Glomerular visceral epithelial cell (primary cell): Measurements from ENCODE around the gene ZFHX3.
"Not testable (repeated sequence)": the region's sequence is repeated elsewhere in the genome, so short reads cannot be mapped to it uniquely, and the experiment has no call there.

ENCODE experiments used
- DNase-seq: peaks from one replicate; pipeline ENCODE4 v3.0.0-alpha.2; 2016; ENCODE audit errors: extremely low spot score

The ZFHX3 gene

DNA sequence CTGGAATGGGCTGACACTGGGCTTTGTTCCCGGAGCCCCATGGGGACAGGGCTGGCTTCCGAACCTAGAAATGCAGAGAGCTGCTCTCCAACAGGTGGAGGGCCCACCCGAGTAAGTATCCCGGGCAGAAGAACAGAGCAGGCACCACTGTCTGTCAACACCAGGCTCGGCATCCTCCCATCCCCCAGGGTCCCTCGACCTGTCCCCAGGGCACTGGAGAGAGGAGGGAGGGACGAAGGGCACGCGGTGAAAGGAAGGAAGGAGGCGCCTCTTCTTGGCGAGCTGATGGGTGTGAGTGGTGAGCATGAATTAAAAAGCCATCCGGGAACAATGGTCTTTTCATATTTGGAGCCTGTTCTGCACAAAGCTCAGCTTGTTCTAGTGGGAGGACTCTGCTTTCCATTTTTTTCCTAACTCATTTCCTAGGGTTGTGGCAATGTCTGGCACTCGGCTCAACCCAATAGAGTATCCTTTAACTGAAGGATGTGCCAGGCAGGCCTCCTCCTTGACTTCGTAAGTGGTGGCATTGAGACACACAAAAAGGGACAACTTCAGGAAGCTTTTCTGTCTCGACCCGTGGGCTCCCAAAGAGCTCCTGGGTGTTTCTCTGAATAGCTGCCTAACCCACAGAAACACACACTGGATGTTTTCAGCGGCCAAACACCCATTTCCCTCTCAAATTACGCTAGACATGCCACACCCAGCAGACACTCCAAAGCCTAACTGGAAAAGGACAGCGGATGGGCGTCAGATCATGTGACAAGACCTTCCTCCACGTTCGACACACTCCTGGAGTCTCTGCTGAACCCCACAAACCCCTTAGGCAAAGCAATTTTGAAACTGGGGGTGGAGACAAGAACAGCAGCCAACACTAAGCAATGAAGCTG is 47.7 kb downstream of the ZFHX3 start:
- no peak for DNase-seq

DNA sequence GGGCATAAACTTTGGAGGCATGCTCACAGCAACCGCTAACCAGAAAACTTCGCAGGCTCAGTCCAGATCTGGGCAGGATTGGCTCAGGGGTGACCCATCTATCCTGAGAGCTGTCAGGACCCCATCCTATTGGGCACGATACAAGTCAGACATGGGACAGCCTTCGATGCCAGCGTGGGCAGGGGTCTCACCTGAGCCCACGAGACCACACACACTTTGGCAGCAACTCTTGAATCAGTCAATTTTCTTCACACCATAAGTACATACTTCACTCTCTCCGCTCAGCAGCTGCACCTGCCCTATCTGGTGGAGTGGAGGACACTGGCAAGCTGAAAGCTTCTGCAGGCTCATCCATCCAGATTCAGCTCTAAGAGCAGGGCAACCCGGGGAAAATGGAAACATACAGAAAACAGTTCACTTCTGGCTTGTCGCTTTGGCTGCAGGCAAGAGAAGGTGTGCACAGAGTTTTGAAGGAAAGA is 48.3 kb downstream of the ZFHX3 start:
- no peak for DNase-seq

DNA sequence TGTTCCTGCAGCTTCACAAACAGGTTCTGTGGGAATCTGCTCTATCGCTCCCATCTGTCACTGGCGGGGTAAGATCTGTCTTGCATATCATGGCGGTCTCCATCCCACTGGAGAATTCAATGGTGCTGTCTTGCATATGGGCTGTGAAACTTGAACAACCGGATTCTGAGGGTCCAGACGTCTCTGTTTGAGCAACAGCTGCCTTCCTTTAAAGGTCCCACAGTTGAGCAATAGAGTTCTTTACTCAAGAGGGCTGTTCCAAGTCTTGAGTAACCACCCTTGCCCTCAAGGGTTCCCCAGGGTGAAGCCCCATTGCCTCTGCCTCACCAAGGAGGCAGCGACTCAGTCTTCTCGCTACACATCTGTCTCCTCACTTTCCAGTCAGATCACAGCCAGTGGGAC is 50.8 kb downstream of the ZFHX3 start:
- DNase-seq, result no peak

DNA sequence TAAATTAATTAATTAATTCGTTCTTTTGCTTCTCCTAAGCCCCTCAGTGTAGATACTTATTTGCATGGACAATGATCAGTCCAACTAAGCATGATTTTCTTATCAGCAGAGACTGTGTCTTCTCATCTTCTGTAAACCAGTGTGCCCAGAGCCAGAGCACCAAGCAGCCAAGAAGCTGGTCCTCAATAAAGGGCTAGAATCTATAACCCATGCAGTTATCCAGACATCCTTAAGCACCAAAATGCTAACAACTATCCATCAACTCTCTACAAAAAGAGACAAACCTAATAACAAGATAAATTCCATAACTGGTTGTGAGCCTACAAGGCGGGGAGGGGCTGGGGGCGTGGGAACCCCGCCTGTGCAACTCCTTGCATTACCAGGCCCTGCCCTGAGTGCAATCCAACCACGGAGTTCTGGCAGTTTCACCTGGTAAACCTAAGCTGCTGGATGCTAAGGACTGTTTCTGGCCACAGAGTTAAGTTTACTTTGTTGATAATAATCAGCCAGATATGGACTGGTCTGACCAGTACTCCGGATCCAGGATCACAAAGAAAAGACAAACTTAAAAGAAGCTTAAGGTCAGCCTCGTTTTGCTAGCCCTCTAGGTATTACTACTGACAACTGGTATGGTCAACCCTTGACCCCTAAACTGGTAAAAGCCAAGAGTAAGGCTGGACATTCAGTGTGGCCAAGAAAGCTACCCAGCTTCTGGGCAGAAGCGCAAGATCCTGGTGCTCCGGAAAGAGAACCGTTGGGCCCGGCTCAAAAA is 51.5 kb downstream of the ZFHX3 start:
- no peak for DNase-seq

DNA sequence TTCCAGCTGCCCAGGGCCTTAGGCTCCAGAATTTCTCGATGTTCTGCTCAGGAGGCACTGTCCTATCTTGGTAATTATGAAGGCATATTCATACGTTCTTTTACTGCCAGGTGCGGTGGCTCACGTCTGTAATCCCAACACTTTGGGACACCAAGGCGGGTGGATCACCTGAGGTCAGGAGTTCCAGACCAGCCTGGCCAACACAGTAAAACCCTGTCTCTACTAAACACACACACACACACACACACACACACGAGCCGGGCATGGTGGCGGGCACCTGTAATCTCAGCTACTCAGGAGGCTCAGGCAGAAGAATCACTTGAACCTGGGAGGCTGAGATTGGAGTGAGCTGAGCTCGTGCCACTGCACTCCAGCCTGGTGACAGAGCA is 52.1 kb downstream of the ZFHX3 start:
- not testable (repeated sequence) for DNase-seq

DNA sequence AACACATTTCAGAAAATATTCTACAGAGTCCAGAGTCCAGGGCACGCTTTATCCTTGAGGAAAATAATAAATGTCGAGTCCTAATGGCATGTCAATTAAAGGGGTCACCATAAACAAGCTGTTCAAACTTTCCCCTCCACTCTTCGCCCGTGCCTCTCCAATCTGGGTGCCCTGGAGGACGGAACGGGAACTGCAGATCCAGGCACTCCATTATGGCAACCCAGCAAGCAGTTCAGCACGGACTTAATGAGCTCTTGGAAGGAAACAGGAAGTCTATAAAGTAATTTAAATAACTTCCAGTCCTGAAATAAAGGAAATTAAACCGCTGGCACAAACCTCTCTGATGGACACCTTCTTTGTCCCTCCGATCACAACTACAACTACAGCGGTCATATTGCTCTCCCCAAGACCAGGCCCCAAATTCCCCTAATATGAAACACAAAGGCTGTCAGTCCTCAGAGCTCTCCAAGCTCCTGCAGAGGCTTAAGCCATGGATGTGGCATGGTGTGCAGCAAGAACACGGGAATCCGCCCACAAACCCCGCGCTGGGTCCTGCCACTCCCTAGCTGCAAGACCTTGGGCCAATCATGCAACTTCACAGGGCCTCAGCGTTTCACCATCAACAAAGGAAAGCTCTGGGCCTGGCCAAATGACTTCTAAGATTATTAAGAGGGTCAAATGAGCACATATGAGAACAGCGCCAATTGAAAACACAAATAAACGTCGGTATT is 52.6 kb downstream of the ZFHX3 start:
- no peak for DNase-seq

DNA sequence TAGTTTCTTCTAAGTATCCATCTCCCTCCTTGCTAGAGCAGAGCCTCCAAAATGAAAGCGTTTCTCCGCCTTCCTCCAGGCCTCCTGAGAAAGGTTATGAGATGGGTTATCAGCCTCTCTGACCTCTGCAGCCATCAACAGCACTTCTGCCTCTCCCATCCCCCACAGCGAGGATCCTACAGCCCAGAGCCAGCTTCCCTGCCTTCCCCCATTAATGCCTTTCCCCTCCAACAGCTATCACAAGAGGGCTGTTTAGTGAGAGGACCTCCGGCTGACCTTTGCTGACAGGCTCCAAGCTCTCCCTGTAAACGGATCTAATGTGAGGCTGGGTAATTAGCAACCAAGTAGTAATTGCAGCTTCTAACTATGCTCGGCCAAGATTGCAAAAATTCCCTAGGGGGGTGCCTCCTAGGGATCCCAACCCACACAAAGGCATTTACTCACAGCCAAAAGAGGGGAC is 55.8 kb downstream of the ZFHX3 start:
- no peak for DNase-seq

DNA sequence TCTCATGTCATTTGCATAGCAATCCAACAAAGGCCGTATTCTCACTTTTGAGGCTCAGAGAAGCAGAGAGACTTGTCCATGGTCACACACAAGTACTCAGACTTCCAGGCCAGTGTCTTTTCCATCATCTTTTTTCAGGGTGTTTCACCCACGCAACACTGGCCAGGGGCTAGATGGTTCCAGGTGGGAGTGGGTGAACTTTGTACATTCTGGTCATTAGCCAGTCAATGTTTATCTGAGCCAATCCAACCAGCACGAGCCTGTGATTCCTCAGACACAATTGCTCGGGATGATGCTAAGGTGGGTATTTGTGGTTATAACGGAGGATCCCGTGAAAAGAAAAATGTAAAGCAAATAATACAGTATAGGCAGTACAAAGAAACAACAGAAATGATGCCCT is 56.3 kb downstream of the ZFHX3 start:
- DNase-seq, result no peak

DNA sequence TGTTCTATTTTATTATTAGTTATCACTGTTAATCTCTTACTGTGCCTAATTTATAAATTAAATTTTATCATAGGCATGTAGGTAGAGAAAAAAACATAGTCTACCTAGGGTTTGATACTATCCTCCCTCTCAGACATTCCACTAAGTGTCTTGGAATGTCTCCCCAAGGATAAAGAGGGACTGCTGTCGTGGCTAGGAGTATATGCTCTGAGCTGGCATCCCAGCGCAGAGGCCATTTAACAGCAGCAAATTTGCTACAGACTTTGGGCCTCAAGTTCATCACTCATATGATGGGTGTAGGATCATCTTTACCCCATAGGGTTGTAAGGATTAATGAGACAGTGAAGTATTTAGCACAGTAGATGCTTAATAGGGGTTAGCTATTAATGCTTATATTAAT is 56.7 kb downstream of the ZFHX3 start:
- no peak for DNase-seq

DNA sequence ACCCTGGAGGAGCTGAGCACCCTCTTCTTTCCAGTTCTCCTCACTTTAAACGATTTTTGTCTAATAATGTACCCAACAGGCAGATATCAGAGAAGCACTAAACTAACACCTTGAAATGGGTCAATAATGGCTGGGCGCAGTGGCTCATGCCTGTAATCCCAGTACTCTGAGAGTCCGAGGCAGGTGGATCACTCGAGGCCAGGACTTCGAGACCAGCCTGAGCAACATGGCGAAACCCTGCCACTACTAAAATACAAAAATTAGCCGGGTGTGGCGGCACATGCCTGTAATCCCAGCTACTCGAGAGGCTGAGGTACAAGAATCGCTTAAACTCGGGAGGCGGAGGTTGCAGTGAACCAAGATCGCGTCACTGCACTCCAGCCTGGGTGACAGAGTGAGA is 57.4 kb downstream of the ZFHX3 start:
- DNase-seq, result no peak

DNA sequence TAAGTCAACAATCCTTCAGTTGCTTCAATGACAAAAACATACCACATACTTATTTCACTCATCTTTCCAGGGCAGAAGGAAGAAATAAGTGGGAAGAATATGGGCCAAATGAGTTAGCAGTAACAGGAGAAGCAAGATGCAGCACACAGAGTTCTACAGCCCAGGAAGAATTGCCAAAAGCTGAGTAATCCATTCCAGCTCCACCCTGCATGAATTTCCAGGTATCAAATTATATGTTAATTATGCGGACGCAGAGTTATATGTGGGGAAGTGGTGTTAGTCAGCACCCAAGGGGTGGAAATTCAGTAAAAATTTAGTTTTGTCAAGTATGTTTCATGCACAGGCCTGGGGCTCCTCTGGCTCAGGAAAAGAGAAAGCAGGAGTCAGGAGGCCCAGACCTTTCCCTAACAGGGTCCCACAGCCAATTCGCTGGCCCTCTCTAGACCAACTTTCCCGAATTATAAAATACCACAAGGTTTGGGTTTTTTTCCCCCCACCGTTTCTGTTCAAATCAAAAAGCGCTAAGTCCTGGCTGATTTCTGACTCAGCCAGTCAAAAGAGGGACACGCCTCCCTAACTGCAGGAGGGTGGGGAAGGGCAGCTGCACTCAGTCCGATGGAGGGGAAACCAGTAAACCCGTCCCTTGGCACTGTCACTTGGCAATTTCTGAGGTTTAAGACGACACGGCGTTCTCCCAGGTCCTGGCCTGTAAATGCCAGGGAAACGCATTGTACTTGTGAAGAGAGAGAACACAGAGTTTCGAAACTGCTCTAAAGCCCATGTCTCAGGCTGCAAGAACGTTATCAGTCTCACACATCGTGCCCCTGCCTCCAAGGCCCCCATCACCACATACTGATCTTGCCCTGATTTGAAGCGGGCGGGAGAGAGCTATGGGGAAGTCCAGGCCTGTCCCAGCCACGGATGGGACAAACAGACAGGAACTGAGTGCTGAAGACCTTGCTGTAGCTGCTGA is 58.1 kb downstream of the ZFHX3 start:
- DNase-seq, result peak; percentile 74

DNA sequence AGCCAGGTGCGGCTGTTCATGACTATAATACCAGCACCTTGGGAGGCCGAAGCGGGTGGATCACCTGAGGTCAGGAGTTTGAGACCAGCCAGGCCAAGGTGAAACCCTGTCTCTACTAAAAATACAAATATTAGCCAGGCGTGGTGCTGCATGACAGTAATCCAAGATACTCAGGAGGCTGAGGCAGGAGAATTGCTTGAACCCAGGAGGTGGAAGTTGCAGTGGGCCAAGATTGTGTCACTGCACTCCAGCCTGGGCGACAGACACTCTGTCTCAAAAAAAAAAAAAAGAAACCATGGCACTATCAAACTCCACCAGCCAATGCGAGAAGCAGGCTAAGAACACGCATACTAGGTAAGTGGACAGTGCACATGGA is 58.7 kb downstream of the ZFHX3 start:
- not testable (repeated sequence) for DNase-seq

DNA sequence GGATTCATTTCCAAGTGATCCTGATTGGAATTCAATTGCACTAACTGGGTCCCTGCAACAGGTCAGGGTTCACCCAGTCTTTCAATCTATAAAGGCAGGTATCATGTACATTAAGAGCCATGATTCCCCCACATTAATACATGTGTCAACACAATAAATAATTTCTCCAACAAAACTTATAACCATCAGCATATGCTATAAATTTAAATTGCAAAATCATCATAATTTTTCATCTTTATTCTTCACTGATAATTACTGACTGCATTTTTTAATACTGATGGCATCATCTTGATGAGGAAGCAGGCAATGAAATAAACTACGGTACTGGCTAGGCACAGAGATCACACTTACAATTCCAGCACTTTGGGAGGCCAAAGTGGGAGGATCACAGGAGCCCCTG is 59.4 kb downstream of the ZFHX3 start:
- DNase-seq, result no peak

DNA sequence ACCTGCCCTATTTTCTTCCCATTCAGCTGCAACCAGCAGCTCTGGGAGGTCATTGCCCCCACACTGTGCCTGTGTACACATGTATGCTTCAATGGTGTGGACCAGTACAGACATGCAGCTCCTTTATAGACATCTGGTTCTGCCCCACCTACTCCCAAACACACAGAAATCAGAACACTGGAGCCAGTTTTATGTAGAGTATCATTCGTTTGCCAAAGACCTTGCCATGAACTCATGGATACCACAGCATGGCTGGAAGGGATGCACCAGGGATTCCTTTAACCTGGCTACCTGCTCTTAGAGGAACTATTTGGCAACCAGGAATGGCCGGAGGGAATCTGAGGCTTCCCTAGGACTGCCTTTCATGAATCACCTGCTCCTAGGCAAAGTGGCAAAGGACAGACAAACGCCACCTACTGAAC is 60.4 kb downstream of the ZFHX3 start:
- DNase-seq, result no peak

DNA sequence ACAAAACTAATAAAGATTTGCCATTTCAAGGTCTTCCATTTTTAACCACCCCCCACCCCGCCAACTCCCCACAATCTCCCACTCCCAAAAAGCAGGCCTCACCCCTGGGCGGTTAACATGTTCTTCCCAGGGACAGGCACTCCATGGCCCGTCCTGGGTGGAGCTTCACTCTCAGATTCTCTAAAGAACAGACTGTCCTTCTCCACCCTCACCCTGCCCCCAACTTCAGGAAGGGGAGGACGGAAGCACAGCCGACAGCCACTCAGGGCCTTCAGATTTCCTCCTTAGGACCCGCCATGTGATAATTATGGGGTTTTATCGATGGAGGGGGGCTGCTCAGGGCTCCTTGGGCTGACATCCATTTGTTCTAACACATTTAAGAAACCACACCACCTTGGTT is 61.9 kb downstream of the ZFHX3 start:
- no peak for DNase-seq

DNA sequence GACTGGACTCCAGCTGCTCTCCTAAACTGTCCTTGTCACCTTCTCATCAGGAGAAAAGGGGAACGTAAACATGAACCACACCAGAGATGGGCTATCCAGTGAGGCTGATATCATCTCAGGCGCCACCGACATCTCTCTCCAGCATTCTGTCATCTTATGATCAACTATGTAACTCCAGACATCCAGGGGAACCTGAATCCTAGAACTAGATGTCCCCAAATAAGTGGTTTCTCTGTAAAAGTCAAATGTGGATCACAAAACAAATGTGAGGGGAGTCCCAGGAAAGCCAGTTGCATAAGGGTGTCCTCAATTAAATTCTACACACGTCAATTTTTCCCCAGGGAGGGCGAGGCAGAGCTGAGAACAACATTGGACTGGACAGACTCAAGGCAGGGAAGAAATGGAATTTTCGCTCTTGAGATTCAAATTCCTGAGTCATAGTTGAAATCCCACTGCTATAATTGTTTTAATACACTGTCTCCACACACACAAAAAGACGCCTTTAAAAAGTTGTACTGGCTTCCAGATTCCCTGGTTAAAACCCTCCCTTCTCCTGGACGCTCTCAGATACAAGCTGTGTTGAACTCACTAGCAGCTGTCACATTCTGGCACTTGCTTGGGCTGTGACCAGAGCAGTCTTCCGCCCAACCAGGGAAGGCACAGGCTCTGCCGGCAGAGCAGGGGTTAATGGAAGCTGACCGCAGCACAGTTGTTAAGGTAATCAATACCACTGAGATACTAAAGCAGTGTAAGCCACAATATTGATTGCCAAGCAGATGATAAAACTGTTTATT is 62.6 kb downstream of the ZFHX3 start:
- DNase-seq, result no peak

DNA sequence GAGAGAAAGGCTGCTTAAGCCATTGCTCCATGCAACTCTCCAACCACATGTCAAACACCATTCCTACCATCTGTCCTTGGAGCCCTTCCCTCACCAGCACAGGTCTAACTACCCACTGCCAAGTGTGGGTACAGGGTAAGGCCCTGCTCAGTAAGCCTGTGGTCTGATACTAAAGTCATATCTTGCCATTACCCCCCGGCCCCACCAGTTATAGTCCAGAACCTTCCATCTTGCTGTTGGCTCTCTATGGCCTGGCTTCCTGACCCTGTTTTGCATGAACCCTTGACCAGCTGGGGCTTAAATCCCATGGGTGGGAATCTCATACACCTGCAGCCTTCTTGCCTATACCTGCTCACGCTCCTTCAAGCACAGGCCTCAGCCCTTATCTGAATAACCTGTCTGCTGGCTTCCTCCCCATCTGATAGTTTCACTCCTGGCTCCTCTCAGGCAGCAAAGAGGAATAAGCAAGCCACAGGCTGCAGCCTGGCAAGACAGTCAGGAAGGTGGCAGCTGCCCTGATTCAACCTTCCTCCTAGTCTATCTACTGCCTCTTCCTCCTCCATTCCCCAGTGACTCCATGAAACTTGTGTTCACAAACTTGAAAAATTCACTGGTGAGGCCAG is 64.1 kb downstream of the ZFHX3 start:
- DNase-seq, result no peak

DNA sequence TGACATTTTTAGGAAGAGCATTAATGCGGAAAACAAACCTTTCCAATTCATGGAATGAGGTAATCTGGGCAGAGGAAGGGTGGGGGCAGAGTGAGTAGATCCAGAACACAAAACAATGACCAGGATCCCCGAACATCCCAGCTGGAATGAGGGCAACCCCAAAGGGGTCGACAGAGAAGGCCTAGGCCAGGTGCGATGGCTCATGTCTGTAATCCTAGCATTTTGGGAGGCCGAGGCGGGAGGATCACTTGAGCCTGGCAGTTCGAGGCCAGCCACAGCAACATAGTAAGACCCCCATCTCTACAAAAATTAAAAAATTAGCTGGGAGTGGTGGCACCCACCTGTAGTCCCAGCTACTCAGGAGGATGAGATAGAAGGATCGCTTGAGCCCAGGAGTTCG is 64.7 kb downstream of the ZFHX3 start:
- DNase-seq, result no peak

DNA sequence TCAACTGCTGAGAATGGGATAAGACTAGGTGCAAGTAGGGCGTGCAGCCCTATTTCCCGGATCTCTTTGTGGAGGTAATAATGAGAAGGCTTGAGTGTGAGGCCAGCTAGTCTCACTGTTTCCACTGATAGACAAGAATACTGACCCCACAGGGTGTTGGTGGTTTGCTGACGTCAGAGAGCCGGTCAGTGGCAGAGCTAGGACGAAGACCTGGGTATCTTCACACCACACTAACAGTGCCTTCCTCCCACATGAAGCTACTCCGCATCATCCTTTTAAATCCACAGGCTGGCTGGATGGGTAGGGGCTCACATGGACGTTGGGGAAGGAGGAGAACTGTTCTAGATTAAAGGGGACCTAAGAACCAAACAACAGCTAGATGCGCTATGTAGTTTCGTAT is 68.0 kb downstream of the ZFHX3 start:
- DNase-seq, result peak; percentile 29

DNA sequence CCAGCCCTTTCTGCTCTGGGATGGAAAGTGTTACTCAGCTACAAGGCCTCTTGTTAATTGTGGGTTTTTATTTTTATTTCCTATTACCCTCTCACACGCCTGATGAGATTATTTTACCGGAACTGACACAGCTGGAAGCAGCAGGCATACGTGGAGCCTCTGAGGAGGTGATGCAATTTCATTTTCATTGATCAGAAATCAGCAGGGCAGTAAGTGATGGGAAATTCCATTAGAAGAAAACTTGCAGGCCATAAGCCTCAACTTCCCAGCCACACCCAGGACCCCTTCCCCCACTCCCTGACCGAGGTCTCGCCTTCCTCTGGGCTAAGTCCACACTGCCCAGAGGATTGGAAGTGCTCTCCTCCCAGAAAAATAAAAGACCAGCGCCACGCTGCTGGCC is 69.7 kb downstream of the ZFHX3 start:
- DNase-seq, result no peak
